AG09309 (cell line): ENCODE measurements around the gene COA8.

Source experiments
- DNase-seq: peaks from one replicate; pipeline ENCODE4 v3.0.0-alpha.2; 2010; ENCODE audit warnings: low read depth
- H3K4me3 ChIP-seq: 2 replicates; pipeline ENCODE4 v1.5.1; 2011; ENCODE audit warnings: mild to moderate bottlenecking, low read depth, low read length, moderate library complexity; ENCODE audit not compliant: control insufficient read depth
- TF ChIP-seq, protein P1 (sequence below): IDR thresholded peaks from 2 replicates; pipeline ENCODE4 v1.5.1; 2011; ENCODE audit warnings: mild to moderate bottlenecking, low read depth, low read length, inconsistent platforms; ENCODE audit not compliant: insufficient read depth, control insufficient read depth; ENCODE audit errors: missing control alignments

The COA8 gene

GRCh38 chr14:103539056-103539825, 23.5 kb upstream of the COA8 start:
- no peak overlapping the region for H3K4me3 ChIP-seq
- no peak for DNase-seq
- TF ChIP-seq, protein P1, sequence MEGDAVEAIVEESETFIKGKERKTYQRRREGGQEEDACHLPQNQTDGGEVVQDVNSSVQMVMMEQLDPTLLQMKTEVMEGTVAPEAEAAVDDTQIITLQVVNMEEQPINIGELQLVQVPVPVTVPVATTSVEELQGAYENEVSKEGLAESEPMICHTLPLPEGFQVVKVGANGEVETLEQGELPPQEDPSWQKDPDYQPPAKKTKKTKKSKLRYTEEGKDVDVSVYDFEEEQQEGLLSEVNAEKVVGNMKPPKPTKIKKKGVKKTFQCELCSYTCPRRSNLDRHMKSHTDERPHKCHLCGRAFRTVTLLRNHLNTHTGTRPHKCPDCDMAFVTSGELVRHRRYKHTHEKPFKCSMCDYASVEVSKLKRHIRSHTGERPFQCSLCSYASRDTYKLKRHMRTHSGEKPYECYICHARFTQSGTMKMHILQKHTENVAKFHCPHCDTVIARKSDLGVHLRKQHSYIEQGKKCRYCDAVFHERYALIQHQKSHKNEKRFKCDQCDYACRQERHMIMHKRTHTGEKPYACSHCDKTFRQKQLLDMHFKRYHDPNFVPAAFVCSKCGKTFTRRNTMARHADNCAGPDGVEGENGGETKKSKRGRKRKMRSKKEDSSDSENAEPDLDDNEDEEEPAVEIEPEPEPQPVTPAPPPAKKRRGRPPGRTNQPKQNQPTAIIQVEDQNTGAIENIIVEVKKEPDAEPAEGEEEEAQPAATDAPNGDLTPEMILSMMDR: no peak

GRCh38 chr14:103540821-103541708, 21.7 kb upstream of the COA8 start:
- H3K4me3 ChIP-seq: no peak overlapping the region
- TF ChIP-seq, protein P1: no peak
- DNase-seq: no peak

DNA sequence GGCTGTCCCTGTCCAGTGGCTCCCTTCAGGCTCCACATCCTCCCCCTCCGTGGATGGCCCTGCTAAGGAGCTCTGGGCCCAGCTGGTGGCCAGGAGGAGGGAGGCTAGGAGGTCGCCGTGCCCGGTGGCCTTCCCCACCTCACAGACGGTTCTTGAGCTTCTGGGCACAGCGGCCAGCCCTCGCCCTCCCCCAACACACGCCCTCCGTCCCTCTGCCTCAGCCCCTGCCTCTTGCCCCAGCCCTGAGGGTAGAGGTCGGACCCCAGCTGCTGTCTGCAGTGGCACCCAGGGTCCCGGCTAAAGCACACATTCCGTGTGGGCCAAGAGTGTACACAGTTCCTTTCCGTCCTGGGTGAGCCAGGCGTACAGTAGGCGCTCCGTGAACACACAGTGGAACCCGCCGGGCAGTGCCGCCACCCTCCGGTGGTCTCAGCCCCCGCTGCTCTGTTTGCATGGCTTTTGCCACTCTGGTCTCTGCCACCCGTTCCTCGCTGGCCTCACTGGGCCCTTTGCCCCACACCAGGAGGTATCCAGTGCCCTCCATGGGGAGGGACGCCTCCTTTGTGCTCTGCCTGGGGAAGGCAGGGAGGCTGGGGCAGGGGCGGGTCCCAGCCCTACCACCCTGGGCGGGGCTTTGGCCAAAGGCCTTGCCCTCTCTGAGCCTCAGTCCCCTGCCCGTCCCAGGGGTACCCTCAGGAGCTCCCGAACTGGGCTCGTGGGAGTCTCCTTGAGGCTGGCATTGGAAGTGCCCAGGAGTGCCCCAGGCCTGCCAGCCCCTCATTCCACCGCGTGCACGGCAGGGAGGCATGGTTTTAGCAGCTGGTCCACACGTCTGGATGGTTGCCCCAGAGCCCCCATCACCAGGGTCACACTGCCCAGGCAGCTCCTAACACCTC, 20.8 kb upstream of the COA8 start:
- no peak overlapping the region for H3K4me3 ChIP-seq
- TF ChIP-seq, protein P1: no peak
- no peak for DNase-seq

DNA sequence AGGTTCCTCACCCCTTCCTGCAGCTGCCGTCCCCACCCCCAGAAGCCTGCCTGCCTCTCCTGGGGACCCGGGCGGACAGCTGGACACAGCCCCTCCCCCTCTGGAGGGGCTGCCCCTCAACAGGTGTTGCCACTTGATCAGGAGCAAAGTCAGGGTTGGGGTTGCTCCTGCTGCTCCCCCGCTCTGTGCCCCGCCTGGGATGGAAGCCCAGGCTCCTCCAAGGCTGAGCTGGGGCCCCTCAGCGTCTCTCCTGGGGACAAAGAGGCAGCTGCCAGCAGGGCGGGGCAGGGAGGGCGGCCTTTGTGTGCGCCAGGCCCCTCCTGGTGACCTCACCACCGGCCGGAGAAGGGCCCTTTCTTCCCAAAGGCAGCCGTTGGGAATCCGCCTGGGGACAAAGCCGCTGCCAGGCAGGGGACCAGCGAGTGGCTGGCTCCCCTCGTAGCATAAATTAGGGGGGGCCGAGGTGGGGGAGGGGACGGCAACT, 20.1 kb upstream of the COA8 start:
- no peak for DNase-seq
- H3K4me3 ChIP-seq: no peak overlapping the region
- TF ChIP-seq, protein P1: no peak

DNA sequence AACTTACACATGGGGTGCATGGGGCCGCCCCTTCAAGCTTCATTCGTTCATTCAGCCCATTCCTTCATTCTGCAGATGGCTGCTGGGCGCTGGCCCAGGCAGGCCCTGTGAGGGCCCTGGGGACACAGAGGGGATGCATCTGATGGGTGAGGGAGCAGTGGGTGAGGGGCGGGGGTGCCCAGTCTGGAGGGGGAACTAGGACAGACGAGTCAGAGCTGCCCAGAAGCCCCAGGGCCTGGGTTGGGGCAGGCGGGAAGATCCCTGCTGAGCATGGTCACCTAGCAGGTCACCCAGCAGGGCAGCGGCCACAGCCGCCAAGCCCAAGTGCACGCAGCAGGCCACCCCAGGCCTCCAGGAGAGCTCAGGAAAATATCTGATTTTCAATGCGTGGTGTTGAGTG, 19.6 kb upstream of the COA8 start:
- no peak overlapping the region for H3K4me3 ChIP-seq
- no peak for DNase-seq
- TF ChIP-seq, protein P1: no peak
